ENCODE results near the gene KCNC4.

Gene KCNC4

GRCh38 chr1:110209715-110210603 lies at the start of gene KCNC4:
TSS of gene KCNC4 (plus strand) at chr1:110210314. CDS start at chr1:110211500, 1,186 bp downstream.
- peak; percentile 95 for DNase-seq

DNA sequence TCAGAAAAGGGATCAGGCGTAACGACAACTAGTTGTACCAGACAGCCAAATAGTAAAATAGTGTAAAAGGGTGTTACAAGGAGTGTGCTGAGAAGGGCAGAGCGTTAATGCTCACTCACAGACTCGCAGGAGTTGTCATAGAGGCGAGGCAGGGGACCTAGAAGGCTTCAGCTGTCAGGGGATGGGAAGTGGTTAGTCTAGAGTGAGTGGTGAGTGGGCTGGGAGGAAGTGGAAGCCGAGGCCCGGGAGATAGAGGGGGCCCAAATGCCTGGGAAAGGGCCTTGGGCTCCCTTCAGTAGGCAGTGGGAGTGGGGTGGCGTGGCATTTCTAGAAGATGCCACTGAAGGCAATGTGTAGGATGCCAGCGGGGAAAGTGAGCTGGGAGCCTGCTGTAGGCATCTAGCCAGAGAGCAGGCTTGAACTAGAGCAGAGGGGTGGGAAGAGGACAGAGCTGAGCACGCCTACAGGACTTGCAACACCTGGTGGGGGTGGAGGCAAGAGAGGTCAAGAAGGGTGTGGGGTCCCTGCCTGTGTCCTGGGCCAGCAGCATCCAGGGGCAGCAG lies 49.5 kb upstream of the KCNC4 start:
- DNase-seq, result no peak

DNA sequence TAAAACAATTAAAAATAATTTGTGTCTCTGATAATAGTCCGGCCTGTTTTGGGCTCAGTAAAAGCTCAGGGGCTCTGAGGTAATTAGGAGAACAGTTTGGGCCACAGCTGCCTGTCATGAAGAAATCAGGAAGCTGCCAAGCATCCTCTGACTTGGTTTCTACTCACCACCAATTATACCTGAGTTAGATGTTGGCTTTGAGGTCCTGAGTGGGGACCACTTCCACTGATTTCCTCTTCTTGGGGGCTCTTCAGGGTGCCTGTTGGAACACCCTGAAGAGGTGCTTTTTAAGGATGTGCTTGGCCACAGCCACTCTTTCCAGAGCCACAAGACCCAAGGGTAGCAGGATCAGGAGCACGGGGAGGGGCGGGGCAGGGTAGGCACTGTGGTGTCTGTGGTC lies 48.9 kb upstream of the KCNC4 start:
- DNase-seq, result no peak

- no peak for DNase-seq
Measured at GRCh38 chr1:110161849-110162248, 48.3 kb upstream of the KCNC4 start.

DNA sequence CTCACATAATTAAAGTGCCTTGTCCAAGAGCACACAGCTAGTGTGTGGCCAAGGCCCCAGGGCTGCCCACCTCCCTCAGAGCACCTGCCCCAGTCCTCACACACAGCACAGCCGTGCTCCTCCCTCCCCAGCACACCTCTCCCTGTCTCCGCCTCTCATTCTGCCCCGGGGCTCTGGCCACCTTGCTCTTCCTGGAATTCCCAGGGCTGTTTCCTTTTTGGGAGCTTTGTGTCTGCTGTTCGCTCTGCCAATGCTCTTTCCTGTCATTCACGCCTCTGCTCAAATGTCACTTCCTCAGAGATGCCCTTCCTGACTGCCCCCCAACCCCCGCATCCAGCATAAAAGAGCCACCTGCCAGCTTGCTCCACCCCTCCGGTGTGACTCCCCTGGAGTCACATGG lies 46.5 kb upstream of the KCNC4 start:
- DNase-seq, result no peak

DNA sequence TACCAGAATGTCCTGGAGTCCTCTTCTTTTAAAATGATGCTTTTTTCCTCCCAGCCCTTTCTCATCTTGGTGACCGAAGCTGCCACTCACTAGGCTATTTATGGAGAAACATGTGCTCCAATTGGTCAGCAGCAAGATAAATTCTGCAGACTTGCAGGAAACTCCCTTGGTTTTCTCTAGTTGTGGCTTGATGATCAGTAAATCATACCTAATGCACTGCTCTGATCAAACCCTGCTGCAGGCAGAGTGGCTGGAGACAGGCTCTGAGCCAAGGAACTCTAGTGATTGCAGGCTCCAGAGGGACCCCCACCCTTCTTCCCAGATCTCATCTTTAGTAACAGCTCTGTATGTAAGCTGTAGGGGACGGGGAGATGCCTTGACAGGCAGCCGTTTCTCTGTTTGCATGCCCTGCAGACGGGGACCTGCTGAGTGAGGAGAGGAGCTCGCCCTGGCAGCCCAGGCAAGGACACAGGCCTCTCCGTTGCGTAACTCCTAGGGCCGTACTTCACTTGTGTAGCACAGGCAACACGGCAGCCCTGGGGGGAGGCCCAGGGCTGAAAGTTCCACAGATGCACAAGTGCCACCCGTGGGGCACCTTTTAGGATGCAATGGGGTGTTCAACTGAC lies 45.3 kb upstream of the KCNC4 start:
- DNase-seq, result no peak

- DNase-seq, result no peak
Measured at GRCh38 chr1:110165761-110166231, 44.3 kb upstream of the KCNC4 start.

GRCh38 chr1:110166861-110167260 lies 43.3 kb upstream of the KCNC4 start:
- DNase-seq, result no peak

GRCh38 chr1:110170766-110171733 lies 39.1 kb upstream of the KCNC4 start:
- DNase-seq, result no peak

DNA sequence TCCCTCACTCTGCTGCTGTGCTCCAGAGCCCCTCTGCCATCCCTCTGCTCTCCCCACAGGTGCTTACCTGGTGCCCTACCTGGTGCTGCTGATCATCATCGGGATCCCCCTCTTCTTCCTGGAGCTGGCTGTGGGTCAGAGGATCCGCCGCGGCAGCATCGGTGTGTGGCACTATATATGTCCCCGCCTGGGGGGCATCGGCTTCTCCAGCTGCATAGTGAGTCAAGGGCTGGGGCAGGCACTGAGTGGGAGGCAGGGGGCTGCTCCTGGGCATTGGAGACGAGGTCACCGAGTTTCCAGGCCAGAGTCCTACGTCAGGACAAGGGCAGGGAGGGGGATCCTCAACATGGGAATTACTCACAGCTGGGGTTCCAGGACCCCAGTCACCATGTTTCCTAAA lies 38.1 kb upstream of the KCNC4 start:
- no peak for DNase-seq

GRCh38 chr1:110173466-110174105 lies 36.5 kb upstream of the KCNC4 start:
- no peak for DNase-seq

GRCh38 chr1:110174961-110175360 lies 35.2 kb upstream of the KCNC4 start:
- no peak for DNase-seq

- no peak for DNase-seq
Measured at GRCh38 chr1:110176299-110176956, 33.7 kb upstream of the KCNC4 start.

DNA sequence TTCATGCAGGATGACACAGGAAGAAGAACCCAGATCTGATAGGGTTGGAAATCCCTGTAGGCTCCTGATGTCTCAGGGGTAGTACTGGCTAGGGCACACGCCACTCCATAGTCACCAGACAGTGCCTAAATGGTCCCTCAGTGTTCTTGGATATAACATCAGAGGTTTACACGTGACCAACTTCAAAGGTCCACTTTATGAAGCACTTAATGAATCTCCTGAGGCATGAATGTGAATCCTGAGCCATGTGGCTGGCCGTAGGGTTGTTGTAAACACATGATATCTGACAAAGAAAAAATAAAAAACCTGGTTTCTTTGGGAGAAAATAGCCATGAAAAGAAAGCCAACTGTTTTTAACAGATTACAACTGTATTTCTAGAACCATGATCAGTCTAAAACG lies 32.3 kb upstream of the KCNC4 start:
- DNase-seq, result no peak

- no peak for DNase-seq
Measured at GRCh38 chr1:110183642-110184167, 26.4 kb upstream of the KCNC4 start.

DNA sequence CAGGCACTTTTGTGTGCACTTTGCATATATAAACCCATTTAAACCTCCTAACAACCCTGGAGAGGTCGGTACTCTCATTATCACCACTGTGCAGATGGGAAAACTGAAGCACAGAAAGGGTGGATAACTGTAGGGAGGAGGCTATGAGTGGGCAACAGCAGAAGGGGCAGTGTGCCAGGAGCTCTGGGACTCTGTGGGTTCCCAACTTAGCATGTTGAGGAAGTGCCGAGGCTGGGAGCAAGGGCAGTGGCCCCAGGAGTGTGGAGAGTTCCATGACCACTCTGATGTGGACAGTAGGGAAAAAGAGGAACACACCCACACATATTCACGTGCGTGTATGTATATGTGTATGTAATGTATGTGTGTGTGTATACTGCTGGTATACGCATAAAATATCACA lies 25.7 kb upstream of the KCNC4 start:
- DNase-seq, result no peak

DNA sequence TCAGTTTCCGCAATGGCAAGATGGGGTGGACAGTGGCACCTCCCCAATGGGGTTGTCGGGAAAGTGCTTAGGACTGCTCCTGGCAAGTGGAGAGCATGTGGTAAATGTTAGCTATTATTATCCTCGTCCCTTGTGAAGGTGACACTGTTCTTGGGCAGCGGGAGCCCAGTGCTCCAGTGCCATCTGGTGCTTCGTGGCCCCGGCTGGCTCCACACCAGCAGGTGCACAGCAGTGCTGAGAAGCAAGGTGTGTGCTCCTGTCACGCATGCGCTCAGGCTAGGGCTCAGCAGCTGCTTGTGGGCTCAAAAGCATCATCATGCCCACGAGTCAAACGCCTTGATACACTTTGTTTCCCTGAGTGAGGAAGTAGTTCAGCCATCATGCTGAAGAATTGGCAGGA lies 24.9 kb upstream of the KCNC4 start:
- DNase-seq, result no peak

DNA sequence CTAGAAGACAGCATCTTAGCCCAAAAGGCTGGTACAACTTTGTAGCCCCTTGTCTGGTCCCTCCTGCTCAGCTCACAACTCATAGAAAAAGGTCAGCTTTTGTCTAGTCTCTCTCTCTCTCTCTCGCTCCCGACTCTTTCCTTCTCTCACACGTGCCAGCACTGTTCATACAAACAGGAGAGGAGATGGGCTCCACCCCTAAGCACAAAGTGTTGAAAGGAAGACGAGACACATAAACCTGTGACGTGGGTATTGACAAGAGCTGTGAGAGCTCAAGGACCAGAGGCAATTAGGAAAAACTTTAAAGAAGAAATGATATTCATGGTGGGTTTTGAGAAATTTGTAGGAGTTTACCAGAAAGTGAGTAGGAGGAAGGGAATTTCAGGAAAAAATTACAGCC lies 23.6 kb upstream of the KCNC4 start:
- no peak for DNase-seq

DNA sequence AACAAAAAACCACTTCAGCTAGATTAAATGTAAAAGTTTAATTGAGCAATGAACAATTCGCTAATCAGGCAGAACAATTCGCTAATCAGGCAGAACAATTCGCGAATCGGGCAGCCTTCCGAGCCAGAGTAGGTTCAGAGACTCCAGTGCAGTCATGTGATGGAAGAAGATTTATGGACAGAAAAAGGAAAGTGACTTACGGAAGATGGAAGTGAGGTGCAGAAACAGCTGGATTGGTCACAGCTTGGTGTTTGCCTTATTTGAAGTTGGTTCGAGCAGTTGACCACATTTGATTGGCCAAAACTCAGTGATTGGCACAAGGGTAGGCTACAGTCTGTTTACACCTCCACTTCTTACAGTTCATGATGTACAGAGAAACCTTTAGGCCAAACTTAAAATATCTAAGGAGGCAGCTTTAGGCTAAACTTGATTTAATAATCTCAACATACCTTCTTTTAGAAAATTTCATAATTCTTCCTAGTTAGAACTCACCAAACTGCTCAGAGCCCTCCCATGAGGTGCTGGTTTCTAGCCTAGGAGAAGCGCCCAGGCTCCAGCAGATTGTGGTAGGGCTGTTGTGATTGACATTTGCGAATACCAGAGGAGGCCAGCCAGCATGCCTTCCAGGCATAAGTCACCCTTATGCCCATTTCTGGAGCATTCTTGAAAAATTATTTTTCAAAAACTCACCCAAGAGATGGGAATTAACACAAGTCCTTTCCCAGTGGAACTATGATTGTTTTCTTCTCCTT lies 22.8 kb upstream of the KCNC4 start:
- no peak for DNase-seq

DNA sequence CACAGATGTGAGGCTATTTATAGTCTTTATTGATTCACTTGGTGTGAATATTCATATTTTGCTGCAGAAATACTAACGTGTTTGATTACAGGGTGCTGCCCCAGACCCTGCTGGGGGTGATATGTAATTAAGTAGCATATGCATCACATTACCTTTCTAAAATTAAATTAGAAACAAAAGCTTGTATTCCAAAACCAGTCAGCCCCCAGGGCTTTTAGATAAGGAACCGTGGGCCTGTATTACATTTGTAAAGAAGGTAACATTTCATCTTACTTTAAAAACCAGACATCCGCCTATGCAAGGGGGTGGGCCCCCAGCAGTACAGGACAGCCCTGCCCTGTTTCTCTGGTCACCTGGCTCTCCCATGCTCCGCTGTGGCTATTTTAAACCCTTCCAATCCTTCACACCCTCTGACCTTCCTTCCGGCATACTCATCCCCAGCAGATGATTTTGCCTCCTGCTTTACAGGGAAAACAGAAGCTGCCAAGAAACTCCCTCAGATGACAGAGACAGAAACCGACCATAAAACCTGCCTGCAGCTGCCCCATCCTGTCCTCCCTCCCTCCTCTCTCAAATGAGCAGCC lies 22.0 kb upstream of the KCNC4 start:
- DNase-seq, result no peak

Measured in CD4-positive, alpha-beta T cell treated with Interleukin-21 for 1 hour (primary cell).